NCI-H146 (cell line): ENCODE measurements around the gene TAS2R1.

ENCODE experiments used
- DNase-seq: peaks from one replicate; lab custom pipeline; 2025; lab: John Stamatoyannopoulos, UW

TAS2R1 gene

GRCh38 chr5:9630251-9630650 is at the start of gene TAS2R1:
TSS of gene TAS2R1 (minus strand) at chr5:9630351. CDS start at chr5:9630032, 319 bp downstream.
- no peak for DNase-seq

GRCh38 chr5:9670371-9670770 is 40.2 kb upstream of the TAS2R1 start:
- no peak for DNase-seq

- no peak for DNase-seq
These were observed 37.8 kb upstream of the TAS2R1 start for GRCh38 chr5:9667906-9668305.

- no peak for DNase-seq
These were observed 33.7 kb upstream of the TAS2R1 start for GRCh38 chr5:9663891-9664290.

GRCh38 chr5:9661316-9662015 is 31.3 kb upstream of the TAS2R1 start:
- no peak for DNase-seq

GRCh38 chr5:9658706-9659105 is 28.6 kb upstream of the TAS2R1 start:
- DNase-seq: no peak

- DNase-seq: no peak
These were observed 27.7 kb upstream of the TAS2R1 start for GRCh38 chr5:9657819-9658218.

GRCh38 chr5:9655641-9656040 is 25.5 kb upstream of the TAS2R1 start:
- no peak for DNase-seq

GRCh38 chr5:9654886-9655285 is 24.7 kb upstream of the TAS2R1 start:
- no peak for DNase-seq

GRCh38 chr5:9653811-9654210 is 23.7 kb upstream of the TAS2R1 start:
- no peak for DNase-seq

GRCh38 chr5:9653061-9653460 is 22.9 kb upstream of the TAS2R1 start:
- no peak for DNase-seq

GRCh38 chr5:9652295-9652694 is 22.1 kb upstream of the TAS2R1 start:
- no peak for DNase-seq

GRCh38 chr5:9646843-9647242 is 16.7 kb upstream of the TAS2R1 start:
- DNase-seq: no peak

GRCh38 chr5:9644630-9645029 is 14.5 kb upstream of the TAS2R1 start:
- DNase-seq: no peak

GRCh38 chr5:9642621-9643020 is 12.5 kb upstream of the TAS2R1 start:
- DNase-seq: no peak

- DNase-seq: no peak
These were observed 11.7 kb upstream of the TAS2R1 start for GRCh38 chr5:9641806-9642355.

GRCh38 chr5:9632495-9632894 is 2.3 kb upstream of the TAS2R1 start:
- no peak for DNase-seq

GRCh38 chr5:9627541-9627940 is 2.6 kb downstream of the TAS2R1 start:
- no peak for DNase-seq

- DNase-seq: no peak
These were observed 3.2 kb downstream of the TAS2R1 start for GRCh38 chr5:9626955-9627354.

GRCh38 chr5:9625731-9626130 is 4.4 kb downstream of the TAS2R1 start:
- DNase-seq: no peak

- no peak for DNase-seq
These were observed 4.9 kb downstream of the TAS2R1 start for GRCh38 chr5:9625286-9625685.

GRCh38 chr5:9624196-9624947 is 5.8 kb downstream of the TAS2R1 start:
- DNase-seq: no peak

GRCh38 chr5:9623661-9624060 is 6.5 kb downstream of the TAS2R1 start:
- DNase-seq: no peak
